ENCODE results near the gene CRKL. TPM values are rescaled to one million over a fixed set of nuclear protein-coding genes. Genes with fewer than 3 reads are reported as not detected.

CRKL gene
- total RNA-seq, 1 donor from 2014 or later, result 49.2 TPM

DNA sequence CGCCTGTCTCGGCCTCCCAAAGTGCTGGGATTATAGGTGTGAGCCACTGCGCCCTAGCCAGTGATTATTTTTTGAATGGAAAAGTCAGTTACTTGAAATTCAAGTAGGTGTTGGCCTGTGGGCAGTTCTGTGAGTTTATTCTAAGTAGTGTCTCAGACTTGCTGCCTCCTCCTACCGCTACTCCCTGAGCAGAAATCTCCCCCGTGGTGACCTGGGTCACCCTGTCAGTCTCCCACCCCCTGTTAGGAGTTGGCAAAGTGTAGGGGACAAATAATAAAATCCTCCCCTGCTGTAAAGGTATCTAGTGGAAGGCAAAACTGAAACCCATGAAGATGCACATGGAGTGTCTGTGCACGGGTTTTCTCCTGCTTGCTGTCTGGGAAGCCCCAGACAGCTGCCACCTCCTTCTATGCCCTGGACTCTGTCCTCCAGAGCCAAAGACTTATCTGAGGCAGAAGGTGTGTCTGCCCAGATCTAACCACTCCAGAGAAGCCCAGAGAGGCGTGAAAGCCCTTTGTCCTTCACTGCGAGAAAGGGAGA is 32.1 kb upstream of the CRKL start:
- no peak for TF ChIP-seq CTCF (IDR thresholded peaks at IDR 0.05)
- no peak for DNase-seq (ENCODE audit: low spot score)
- no peaks in the 10 kb centered on the region for H3K9me3 Mint-ChIP-seq (ENCODE audit: low read depth)

GRCh38 chr22:20885557-20886323 is 31.5 kb upstream of the CRKL start:
- DNase-seq (ENCODE audit: low spot score), result peak; percentile 91
- H3K4me1 Mint-ChIP-seq (ENCODE audit: low read depth), result peaks cover 4% of the 10 kb centered on the region
- H3K27ac Mint-ChIP-seq (ENCODE audit: unreplicated experiment), result peak overlapping the region; percentile 67
- TF ChIP-seq CTCF (IDR thresholded peaks at IDR 0.05), result peak; percentile 90
- H3K27me3 Mint-ChIP-seq (ENCODE audit: low read depth), result no peaks in the 10 kb centered on the region
- no peak overlapping the region for H3K4me3 Mint-ChIP-seq (ENCODE audit: unreplicated experiment)
- peaks cover 30% of the 10 kb centered on the region for H3K36me3 Mint-ChIP-seq (ENCODE audit: low read depth)
- no peaks in the 10 kb centered on the region for H3K9me3 Mint-ChIP-seq (ENCODE audit: low read depth)

More for the DNA sequence above, 32.1 kb upstream of the CRKL start:
- Mint-ChIP-seq H3K27me3 (ENCODE audit: low read depth) (no peaks in the 10 kb centered on the region), H3K4me3 (ENCODE audit: unreplicated experiment) (no peak overlapping the region), H3K36me3 (ENCODE audit: low read depth) (peaks cover 31% of the 10 kb centered on the region), H3K27ac (ENCODE audit: unreplicated experiment) (peak overlapping the region; percentile 67), H3K4me1 (ENCODE audit: low read depth) (peaks cover 4% of the 10 kb centered on the region)

GRCh38 chr22:20887375-20887774 is 29.8 kb upstream of the CRKL start:
- TF ChIP-seq CTCF (IDR thresholded peaks at IDR 0.05), result no peak
- Mint-ChIP-seq H3K9me3 (ENCODE audit: low read depth) (no peaks in the 10 kb centered on the region), H3K4me1 (ENCODE audit: low read depth) (peaks cover 4% of the 10 kb centered on the region), H3K4me3 (ENCODE audit: unreplicated experiment) (no peak overlapping the region), H3K27me3 (ENCODE audit: low read depth) (no peaks in the 10 kb centered on the region), H3K36me3 (ENCODE audit: low read depth) (peaks cover 29% of the 10 kb centered on the region), H3K27ac (ENCODE audit: unreplicated experiment) (no peak overlapping the region)
- DNase-seq (ENCODE audit: low spot score), result no peak

GRCh38 chr22:20889025-20889704 is 28.0 kb upstream of the CRKL start:
- Mint-ChIP-seq H3K36me3 (ENCODE audit: low read depth) (peaks cover 22% of the 10 kb centered on the region), H3K9me3 (ENCODE audit: low read depth) (no peaks in the 10 kb centered on the region), H3K4me1 (ENCODE audit: low read depth) (peaks cover 4% of the 10 kb centered on the region), H3K4me3 (ENCODE audit: unreplicated experiment) (no peak overlapping the region), H3K27me3 (ENCODE audit: low read depth) (no peaks in the 10 kb centered on the region), H3K27ac (ENCODE audit: unreplicated experiment) (no peak overlapping the region)
- TF ChIP-seq CTCF (IDR thresholded peaks at IDR 0.05), result no peak
- no peak for DNase-seq (ENCODE audit: low spot score)

- no peaks in the 10 kb centered on the region for H3K27me3 Mint-ChIP-seq (ENCODE audit: low read depth)
- H3K4me3 Mint-ChIP-seq (ENCODE audit: unreplicated experiment), result no peak overlapping the region
- no peak for TF ChIP-seq CTCF (IDR thresholded peaks at IDR 0.05)
- peaks cover 19% of the 10 kb centered on the region for H3K36me3 Mint-ChIP-seq (ENCODE audit: low read depth)
- no peak for DNase-seq (ENCODE audit: low spot score)
- H3K9me3 Mint-ChIP-seq (ENCODE audit: low read depth), result no peaks in the 10 kb centered on the region
- no peak overlapping the region for H3K27ac Mint-ChIP-seq (ENCODE audit: unreplicated experiment)
- peaks cover 4% of the 10 kb centered on the region for H3K4me1 Mint-ChIP-seq (ENCODE audit: low read depth)
Measured at GRCh38 chr22:20889904-20890540, 27.2 kb upstream of the CRKL start.

Data from chondrocyte (in vitro differentiated cells).